H1 (cell line): ENCODE results near the gene VGF. TPM values are rescaled to one million over a fixed set of nuclear protein-coding genes. Genes with fewer than 3 reads are reported as not detected.

Experiments used
- CTCF ChIA-PET: fragments of 300-600 bp; sonication (Branson Sonifier 250); formaldehyde crosslinking; loops from one replicate; lab custom pipeline; 2021; ENCODE audit not compliant: partially characterized antibody; lab: Charles Lee
- POLR2A ChIA-PET: fragments of 300-600 bp; sonication (Branson Sonifier 250); formaldehyde crosslinking; loops from one replicate; lab custom pipeline; 2021; ENCODE audit warnings: inconsistent platforms; ENCODE audit not compliant: partially characterized antibody; lab: Charles Lee
- DNase-seq, 2 experiments: peaks; one replicate each; pipeline versions ENCODE4 v3.0.0 to v3.0.0-alpha.2; 2010 to 2022; ENCODE audit warnings: low spot score in 2 of 2, low read depth in 1 of 2, mixed read lengths in 1 of 2
- FAIRE-seq: peaks from 2 replicates; lab custom pipeline; 2011; peaks lifted over from hg19 to GRCh38; lab: Jason Lieb, UNC
- H2AFZ ChIP-seq: 2 replicates; pipeline ENCODE4 v1.8.1; 2012; ENCODE audit warnings: low read length, inconsistent platforms
- H2AK5ac ChIP-seq: 2 replicates; pipeline ENCODE4 v1.6.1; 2013; ENCODE audit warnings: low read depth, low read length
- H2BK120ac ChIP-seq: replicated peaks from 2 replicates; pipeline ENCODE3; 2013; ENCODE audit warnings: low read depth, low read length, inconsistent platforms
- H2BK12ac ChIP-seq: 2 replicates; pipeline ENCODE4 v1.6.1; 2013; ENCODE audit warnings: low read depth, low read length
- H2BK15ac ChIP-seq: 2 replicates; pipeline ENCODE4 v1.6.1; 2013; ENCODE audit warnings: low read length
- H2BK20ac ChIP-seq: 2 replicates; pipeline ENCODE4 v1.6.1; 2013; ENCODE audit warnings: low read length
- H2BK5ac ChIP-seq: 2 replicates; pipeline ENCODE4 v1.6.1; 2013; ENCODE audit warnings: low read depth, low read length
- H3K14ac ChIP-seq: 2 replicates; pipeline ENCODE4 v1.6.1; 2013; ENCODE audit warnings: inconsistent platforms; ENCODE audit not compliant: insufficient read length
- H3K18ac ChIP-seq: 2 replicates; pipeline ENCODE4 v1.6.1; 2013; ENCODE audit warnings: low read length; ENCODE audit errors: extremely low read depth
- H3K23ac ChIP-seq: 2 replicates; pipeline ENCODE4 v1.6.1; 2013; ENCODE audit warnings: inconsistent platforms; ENCODE audit not compliant: insufficient read length
- H3K23me2 ChIP-seq: 2 replicates; pipeline ENCODE4 v1.6.1; 2013; ENCODE audit warnings: low read depth, low read length
- H3K27ac ChIP-seq: 2 replicates; pipeline ENCODE4 v1.6.1; 2011; ENCODE audit warnings: low read depth, low read length, inconsistent platforms
- H3K27me3 ChIP-seq, 4 experiments: replicated peaks in 1 of 4; 1 replicate in 1 of 4; 2 replicates in 3 of 4; pipeline versions ENCODE4 v1.6.1 to v1.8.1; 2011 to 2013; ENCODE audit warnings: low read length in 3 of 4, mild to moderate bottlenecking in 3 of 4, inconsistent platforms in 2 of 4, mixed read lengths in 2 of 4, moderate library complexity in 1 of 4; ENCODE audit not compliant: control insufficient read depth in 3 of 4, insufficient read depth in 3 of 4; ENCODE audit errors: extremely low read depth in 1 of 4
- H3K36me3 ChIP-seq, 4 experiments: 2 replicates each; pipeline versions ENCODE4 v1.6.1 to v1.8.1; 2011 to 2013; ENCODE audit warnings: mild to moderate bottlenecking in 4 of 4, low read length in 3 of 4, moderate library complexity in 2 of 4, control low read depth in 1 of 4, inconsistent platforms in 1 of 4; ENCODE audit not compliant: insufficient read depth in 4 of 4, control insufficient read depth in 2 of 4
- H3K4ac ChIP-seq: replicated peaks from 2 replicates; pipeline ENCODE3; 2013; ENCODE audit warnings: low read length, low read depth, mixed read lengths, inconsistent platforms; ENCODE audit not compliant: insufficient read length
- H3K4me1 ChIP-seq, 4 experiments: replicated peaks in 1 of 4; 1 replicate in 1 of 4; 2 replicates in 3 of 4; pipeline versions ENCODE4 v1.6.1 to v1.8.1; 2011 to 2013; ENCODE audit warnings: low read length in 3 of 4, inconsistent platforms in 2 of 4, mixed read lengths in 1 of 4; ENCODE audit not compliant: insufficient read depth in 4 of 4, control insufficient read depth in 3 of 4
- H3K4me2 ChIP-seq, 2 experiments: 2 replicates each; pipeline versions ENCODE4 v1.6.1 to v1.8.1; 2011 to 2013; ENCODE audit warnings: low read depth in 2 of 2, low read length in 2 of 2, control low read depth in 1 of 2, inconsistent platforms in 1 of 2, mild to moderate bottlenecking in 1 of 2; ENCODE audit not compliant: insufficient read depth in 1 of 2
- H3K4me3 ChIP-seq, 4 experiments: fragments of 200-600, 300-600 bp in 1 of 4; sonication (generic), shearing (Covaris generic), sonication (Bioruptor Twin) in 1 of 4; 2 replicates each; pipeline versions ENCODE4 v1.5.1 to v1.8.1; 2011 to 2016; ENCODE audit warnings: low read length in 4 of 4, low read depth in 3 of 4, control low read depth in 2 of 4, inconsistent platforms in 2 of 4, mild to moderate bottlenecking in 2 of 4, mixed read lengths in 1 of 4, moderate library complexity in 1 of 4; ENCODE audit not compliant: insufficient read depth in 2 of 4; ENCODE audit errors: extremely low read depth in 1 of 4
- H3K56ac ChIP-seq: replicated peaks from 2 replicates; pipeline ENCODE3; 2013; ENCODE audit warnings: low read depth, mild to moderate bottlenecking, mixed read lengths, low read length, inconsistent platforms; ENCODE audit not compliant: insufficient read length
- H3K79me1 ChIP-seq: 2 replicates; pipeline ENCODE4 v1.6.1; 2013; ENCODE audit warnings: low read depth, low read length, control low read depth
- H3K79me2 ChIP-seq, 2 experiments: 2 replicates each; pipeline versions ENCODE4 v1.6.1 to v1.8.1; 2012 to 2013; ENCODE audit warnings: low read length in 2 of 2, mild to moderate bottlenecking in 2 of 2, inconsistent platforms in 1 of 2; ENCODE audit not compliant: insufficient read depth in 2 of 2, control insufficient read depth in 1 of 2
- H3K9ac ChIP-seq, 4 experiments: replicated peaks in 1 of 4; 1 replicate in 1 of 4; 2 replicates in 3 of 4; pipeline versions ENCODE4 v1.6.1 to v1.8.1; 2011 to 2013; ENCODE audit warnings: low read depth in 3 of 4, low read length in 3 of 4, control low read depth in 2 of 4, mild to moderate bottlenecking in 2 of 4, moderate library complexity in 2 of 4, inconsistent platforms in 1 of 4; ENCODE audit errors: extremely low read depth in 1 of 4
- H3K9me3 ChIP-seq, 2 experiments: 2 replicates each; pipeline versions ENCODE4 v1.6.1 to v1.8.1; 2012 to 2013; ENCODE audit warnings: mild to moderate bottlenecking in 2 of 2, moderate library complexity in 2 of 2, control low read depth in 1 of 2, inconsistent platforms in 1 of 2, low read depth in 1 of 2, low read length in 1 of 2, mixed read lengths in 1 of 2; ENCODE audit not compliant: insufficient read depth in 2 of 2
- H4K20me1 ChIP-seq, 2 experiments: replicated peaks in 1 of 2; 2 replicates each; pipeline versions ENCODE3 to v1.8.1; 2011 to 2013; ENCODE audit warnings: inconsistent platforms in 2 of 2, low read length in 2 of 2, mild to moderate bottlenecking in 1 of 2; ENCODE audit not compliant: insufficient read depth in 2 of 2, control insufficient read depth in 1 of 2
- H4K5ac ChIP-seq: 2 replicates; pipeline ENCODE4 v1.6.1; 2013; ENCODE audit warnings: low read length, low read depth, mixed read lengths, inconsistent platforms; ENCODE audit not compliant: insufficient read length
- H4K8ac ChIP-seq: 2 replicates; pipeline ENCODE4 v1.8.0; 2013; ENCODE audit warnings: mild to moderate bottlenecking, moderate library complexity, low read length, inconsistent platforms; ENCODE audit not compliant: insufficient read depth; ENCODE audit errors: extremely low read depth
- H4K91ac ChIP-seq: replicated peaks from 2 replicates; pipeline ENCODE3; 2013; ENCODE audit warnings: low read length, mixed read lengths, inconsistent platforms; ENCODE audit not compliant: insufficient read length
- CBX8 ChIP-seq: fragments of 300-800, 300-1000 bp; sonication (generic); IDR thresholded peaks from 2 replicates; pipeline ENCODE4 v1.7.1; 2016; ENCODE audit warnings: low read depth, low read length, borderline replicate concordance
- CEBPB ChIP-seq: IDR thresholded peaks from 2 replicates; pipeline ENCODE4 v1.6.1; 2012; ENCODE audit warnings: low read depth, low read length
- E2F6 ChIP-seq: IDR thresholded peaks from 2 replicates; pipeline ENCODE4 v1.6.1; 2012; ENCODE audit warnings: inconsistent platforms
- HDAC2 ChIP-seq, 2 experiments: fragments of 300-600 bp in 1 of 2; sonication (generic) in 1 of 2; IDR thresholded peaks; 2 replicates each; pipeline ENCODE4 v1.6.1; 2011 to 2012; ENCODE audit warnings: low read depth in 2 of 2, low read length in 2 of 2, mild to moderate bottlenecking in 2 of 2, moderate library complexity in 2 of 2, borderline replicate concordance in 1 of 2, inconsistent platforms in 1 of 2
- JUN ChIP-seq: IDR thresholded peaks from 2 replicates; pipeline ENCODE4 v1.6.1; 2011; ENCODE audit warnings: low read depth, mild to moderate bottlenecking, improper control_type of control experiment, low read length
- NRF1 ChIP-seq: IDR thresholded peaks from 2 replicates; pipeline ENCODE4 v1.6.1; 2011; ENCODE audit warnings: mild to moderate bottlenecking, low read depth, low read length, improper control_type of control experiment
- POU5F1 ChIP-seq: IDR thresholded peaks from 2 replicates; pipeline ENCODE4 v1.6.1; 2011; ENCODE audit warnings: low read depth, mild to moderate bottlenecking, low read length, moderate library complexity
- SP1 ChIP-seq: IDR thresholded peaks from 2 replicates; pipeline ENCODE4 v1.6.1; 2011; ENCODE audit warnings: low read depth, low read length
- ZNF274 ChIP-seq: IDR thresholded peaks from 2 replicates; pipeline ENCODE4 v1.7.0; 2012; ENCODE audit warnings: low read length, borderline replicate concordance; ENCODE audit errors: extremely low read depth
- WGBS, 2 experiments: shearing (Covaris generic) in 1 of 2; methylation state at CpG; one replicate each; pipeline versions ENCODE4 v1.1.6 to v1.1.7; 2013 to 2015; ENCODE audit warnings: low lambda C conversion rate in 2 of 2, mixed read lengths in 2 of 2, inconsistent platforms in 1 of 2, low coverage in 1 of 2, missing lambda C conversion rate in 1 of 2; ENCODE audit not compliant: insufficient replicate concordance in 2 of 2, insufficient coverage in 1 of 2, insufficient read length in 1 of 2; ENCODE audit errors: extremely low coverage in 1 of 2, missing lambda C conversion rate in 1 of 2; 5-methylcytosine and 5-hydroxymethylcytosine counted together
- polyA plus RNA-seq, 7 experiments: library from polyadenylated mRNA; depleted of rRNA in 3 of 7; stranded (reverse) in 5 of 7; unstranded in 2 of 7; fragments of >200 nt in 5 of 7; fragments of 200-250 nt in 2 of 7; gene quantifications; 1 replicate in 5 of 7; 2 replicates in 1 of 7; 4 replicates in 1 of 7; pipeline versions ENCODE4 v1.2.1 to v1.2.3, GENCODE V29; 2011 to 2013; ENCODE audit warnings: missing spikeins in 2 of 7, mixed read lengths in 2 of 7
- total RNA-seq: library from RNA; stranded (reverse); fragmentation: NEBNext Ultra II Directional; extraction: Animal tissue kit (Norgen Biotek cat#: 25700); gene quantifications from 2 replicates; pipeline ENCODE4 v1.2.1, GENCODE V29; 2021

VGF gene
- total and polyA plus RNA-seq, 2 of the 8 experiments (the other 6 are each of a cell fraction or from before 2014, with no cell fraction given): 1.6 to 7.0 TPM

DNA sequence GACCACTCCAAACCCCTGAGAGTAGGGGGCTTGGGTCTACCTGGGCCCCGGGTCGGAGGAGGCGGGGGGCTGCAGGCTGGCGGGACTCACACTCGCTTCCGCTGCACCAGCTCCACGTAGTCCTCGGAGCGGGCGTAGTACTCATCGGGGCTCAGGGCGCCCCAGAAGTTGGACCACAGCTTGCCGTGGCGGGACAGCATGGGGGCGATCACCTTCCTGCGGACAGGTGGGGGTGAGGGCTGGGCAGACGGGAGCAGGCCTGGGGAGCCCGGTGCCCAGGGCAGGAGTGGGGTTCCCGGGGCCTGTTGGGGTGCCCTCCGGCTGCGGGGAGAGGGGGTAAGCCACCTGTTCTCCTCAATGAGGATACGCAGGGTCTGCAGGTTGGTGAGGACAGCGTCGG lies 46.1 kb upstream of the VGF start:
- H4K20me1 ChIP-seq: peaks cover 0 to 3% of the 10 kb centered on the region in 2 experiments
- H4K8ac ChIP-seq: no peak overlapping the region
- H3K9ac ChIP-seq: no peak overlapping the region
- H3K14ac ChIP-seq: no peak overlapping the region
- no peak overlapping the region for H4K5ac ChIP-seq
- no peak for TF ChIP-seq JUN
- TF ChIP-seq POU5F1: no peak
- TF ChIP-seq ZNF274: no peak
- TF ChIP-seq CBX8: no peak
- no peak for TF ChIP-seq SP1
- TF ChIP-seq CEBPB: no peak
- no peak for TF ChIP-seq E2F6
- TF ChIP-seq NRF1: no peak
- TF ChIP-seq HDAC2 (IDR thresholded peaks at IDR 0.05; ENCODE audit: borderline replicate concordance in 1 of 2, low read depth in 2 of 2, low read length in 2 of 2): no peak
- TF ChIP-seq, all 59 proteins: peak for 0
- no peaks in the 10 kb centered on the region for H3K27me3 ChIP-seq
- no peak overlapping the region for H2BK120ac ChIP-seq
- DNase-seq (no peak), FAIRE-seq (no peak)
- no peak overlapping the region for H4K91ac ChIP-seq
- H2BK5ac ChIP-seq: no peak overlapping the region
- H3K56ac ChIP-seq: no peak overlapping the region
- H2BK20ac ChIP-seq: no peak overlapping the region
- 94% methylated on average over 23 of the region's 24 CpGs; no CpG with 5 or more reads in 1 of the 2 experiments for WGBS, 2 experiments
- no peak overlapping the region for H3K18ac ChIP-seq
- H3K23ac ChIP-seq: no peak overlapping the region
- no peaks in the 10 kb centered on the region for H3K9me3 ChIP-seq
- H3K23me2 ChIP-seq: no peaks in the 10 kb centered on the region; the same call in 1 of the 2 replicates
- H3K36me3 ChIP-seq: peaks cover 0 to 4% (median 0%) of the 10 kb centered on the region in 4 experiments; a peak in 3 of 8 replicates
- ChIA-PET CTCF (interaction anchor here (0.7 to 1.6 kb wide), 9 partner anchors 8 to 103 kb away, joined by 3 to 7 read pairs (median 3); no protein-coding TSS in a partner anchor), POLR2A (interaction anchor here (0.9 to 1.8 kb wide), 6 partner anchors 11 to 84 kb away, joined by 3 to 6 read pairs (median 4); partner anchors contain the start of gene MOGAT3)
- no peak overlapping the region for H2AK5ac ChIP-seq
- no peaks in the 10 kb centered on the region for H3K79me2 ChIP-seq
- H3K4me1 ChIP-seq: peaks cover 0 to 7% (median 3%) of the 10 kb centered on the region in 4 experiments; a peak in 4 of 7 replicates
- no peak overlapping the region for H3K27ac ChIP-seq
- no peak overlapping the region for H2BK15ac ChIP-seq
- no peak overlapping the region for H2AFZ ChIP-seq
- no peak overlapping the region for H2BK12ac ChIP-seq
- no peaks in the 10 kb centered on the region for H3K79me1 ChIP-seq
- H3K4me2 ChIP-seq: no peak overlapping the region
- no peak overlapping the region for H3K4me3 ChIP-seq
- no peak overlapping the region for H3K4ac ChIP-seq
